ENCODE data around the gene FBXO28. TPM values are rescaled to one million over a fixed set of nuclear protein-coding genes. Genes with fewer than 3 reads are reported as not detected.

FBXO28 gene
- total RNA-seq, 1 donor from 2014 or later, result 26.1 TPM

GRCh38 chr1:224133741-224134299, 19.9 kb downstream of the FBXO28 start:
- TF ChIP-seq CTCF (conservative IDR thresholded peaks at IDR 0.05), result no peak
- H3K4me3 Mint-ChIP-seq, result no peak overlapping the region
- H3K36me3 Mint-ChIP-seq, result peaks cover 25% of the 10 kb centered on the region
- no peak overlapping the region for H3K27ac Mint-ChIP-seq
- no peaks in the 10 kb centered on the region for H3K4me1 Mint-ChIP-seq (ENCODE audit: unreplicated experiment)
- H3K9me3 Mint-ChIP-seq, result peaks cover 5% of the 10 kb centered on the region
- DNase-seq (ENCODE audit: extremely low spot score, unreplicated experiment), result no peak
- no peaks in the 10 kb centered on the region for H3K27me3 Mint-ChIP-seq

GRCh38 chr1:224137518-224137917, 23.6 kb downstream of the FBXO28 start:
- Mint-ChIP-seq H3K27me3 (no peaks in the 10 kb centered on the region), H3K27ac (no peak overlapping the region), H3K4me1 (ENCODE audit: unreplicated experiment) (no peaks in the 10 kb centered on the region), H3K9me3 (no peaks in the 10 kb centered on the region), H3K4me3 (no peak overlapping the region), H3K36me3 (peaks cover 7% of the 10 kb centered on the region)
- DNase-seq (ENCODE audit: extremely low spot score, unreplicated experiment), result no peak
- no peak for TF ChIP-seq CTCF (conservative IDR thresholded peaks at IDR 0.05)

GRCh38 chr1:224138198-224138597, 24.3 kb downstream of the FBXO28 start:
- Mint-ChIP-seq H3K9me3 (no peaks in the 10 kb centered on the region), H3K4me1 (ENCODE audit: unreplicated experiment) (no peaks in the 10 kb centered on the region)

GRCh38 chr1:224141693-224142092, 27.8 kb downstream of the FBXO28 start:
- TF ChIP-seq CTCF (conservative IDR thresholded peaks at IDR 0.05), result no peak
- peaks cover 9% of the 10 kb centered on the region for H3K36me3 Mint-ChIP-seq
- no peak for DNase-seq (ENCODE audit: extremely low spot score, unreplicated experiment)
- no peaks in the 10 kb centered on the region for H3K9me3 Mint-ChIP-seq
- no peaks in the 10 kb centered on the region for H3K4me1 Mint-ChIP-seq (ENCODE audit: unreplicated experiment)
- no peaks in the 10 kb centered on the region for H3K27me3 Mint-ChIP-seq
- no peak overlapping the region for H3K4me3 Mint-ChIP-seq
- H3K27ac Mint-ChIP-seq, result no peak overlapping the region

More at GRCh38 chr1:224138198-224138597, 24.3 kb downstream of the FBXO28 start:
- no peak for DNase-seq (ENCODE audit: extremely low spot score, unreplicated experiment)
- H3K36me3 Mint-ChIP-seq, result peaks cover 7% of the 10 kb centered on the region
- H3K27ac Mint-ChIP-seq, result no peak overlapping the region
- H3K27me3 Mint-ChIP-seq, result no peaks in the 10 kb centered on the region
- no peak for TF ChIP-seq CTCF (conservative IDR thresholded peaks at IDR 0.05)
- no peak overlapping the region for H3K4me3 Mint-ChIP-seq

GRCh38 chr1:224149709-224150108, 35.8 kb downstream of the FBXO28 start:
- H3K4me3 Mint-ChIP-seq, result no peak overlapping the region
- no peak for DNase-seq (ENCODE audit: extremely low spot score, unreplicated experiment)
- H3K36me3 Mint-ChIP-seq, result peaks cover 19% of the 10 kb centered on the region
- TF ChIP-seq CTCF (conservative IDR thresholded peaks at IDR 0.05), result no peak
- no peaks in the 10 kb centered on the region for H3K9me3 Mint-ChIP-seq
- peak overlapping the region; percentile 3 for H3K27ac Mint-ChIP-seq
- H3K27me3 Mint-ChIP-seq, result no peaks in the 10 kb centered on the region
- H3K4me1 Mint-ChIP-seq (ENCODE audit: unreplicated experiment), result no peaks in the 10 kb centered on the region

- no peak for DNase-seq (ENCODE audit: extremely low spot score, unreplicated experiment)
- H3K27me3 Mint-ChIP-seq, result no peaks in the 10 kb centered on the region
- TF ChIP-seq CTCF (conservative IDR thresholded peaks at IDR 0.05), result no peak
- H3K9me3 Mint-ChIP-seq, result no peaks in the 10 kb centered on the region
- H3K27ac Mint-ChIP-seq, result no peak overlapping the region
- no peaks in the 10 kb centered on the region for H3K4me1 Mint-ChIP-seq (ENCODE audit: unreplicated experiment)
- H3K4me3 Mint-ChIP-seq, result no peak overlapping the region
- H3K36me3 Mint-ChIP-seq, result peaks cover 21% of the 10 kb centered on the region
Measured at GRCh38 chr1:224151117-224151516, 37.2 kb downstream of the FBXO28 start.
